NCI-H146 treated with DMSO at 0.1 percent for 48 hours (cell line): ENCODE measurements around the gene COL6A3.

ENCODE experiments used
- DNase-seq: peaks from one replicate; lab custom pipeline; 2025; ENCODE audit not compliant: unreplicated experiment; lab: John Stamatoyannopoulos, UW

COL6A3 gene

GRCh38 chr2:237413777-237414661 lies at the start of gene COL6A3:
TSS of gene COL6A3 (minus strand) at chr2:237414164. CDS start at chr2:237396817, 17,347 bp downstream.
- DNase-seq: no peak

- DNase-seq: no peak
Measured at GRCh38 chr2:237459741-237460174, 45.8 kb upstream of the COL6A3 start.

- DNase-seq: no peak
Measured at GRCh38 chr2:237459226-237459625, 45.3 kb upstream of the COL6A3 start.

GRCh38 chr2:237458519-237458918 lies 44.6 kb upstream of the COL6A3 start:
- DNase-seq: no peak

GRCh38 chr2:237457388-237457941 lies 43.5 kb upstream of the COL6A3 start:
- no peak for DNase-seq

DNA sequence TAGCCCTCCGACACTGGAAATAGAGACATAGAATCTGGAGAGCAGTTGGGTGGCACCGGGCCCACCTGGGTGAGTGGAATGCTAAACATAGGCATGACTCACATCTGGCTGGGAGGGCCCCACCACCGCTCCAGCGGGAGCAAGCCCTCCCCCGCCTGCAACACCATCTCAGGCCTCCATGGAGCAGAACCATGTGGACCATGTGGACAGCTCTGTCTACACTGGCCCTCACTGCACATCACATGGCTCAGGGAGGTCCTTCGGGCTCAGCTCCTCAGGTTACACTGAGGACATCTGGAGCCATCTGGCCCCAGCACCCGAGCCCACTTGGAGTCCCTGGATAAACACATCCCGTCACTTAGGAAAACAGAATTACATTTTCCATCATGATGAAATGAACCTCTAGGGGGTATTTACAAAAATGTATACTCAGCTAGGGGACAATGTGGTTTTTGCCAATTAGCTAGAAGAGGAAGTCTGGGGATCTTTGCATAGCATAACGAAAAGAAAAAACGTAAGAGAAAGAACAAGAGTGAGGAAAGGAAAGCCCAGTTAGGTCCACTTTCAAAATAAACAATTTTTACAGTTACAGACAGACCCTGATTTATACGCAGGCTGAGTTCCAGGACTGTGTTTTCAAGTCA lies 42.4 kb upstream of the COL6A3 start:
- no peak for DNase-seq

GRCh38 chr2:237455764-237456163 lies 41.8 kb upstream of the COL6A3 start:
- DNase-seq: no peak

- DNase-seq: no peak
Measured at GRCh38 chr2:237453671-237454070, 39.7 kb upstream of the COL6A3 start.

DNA sequence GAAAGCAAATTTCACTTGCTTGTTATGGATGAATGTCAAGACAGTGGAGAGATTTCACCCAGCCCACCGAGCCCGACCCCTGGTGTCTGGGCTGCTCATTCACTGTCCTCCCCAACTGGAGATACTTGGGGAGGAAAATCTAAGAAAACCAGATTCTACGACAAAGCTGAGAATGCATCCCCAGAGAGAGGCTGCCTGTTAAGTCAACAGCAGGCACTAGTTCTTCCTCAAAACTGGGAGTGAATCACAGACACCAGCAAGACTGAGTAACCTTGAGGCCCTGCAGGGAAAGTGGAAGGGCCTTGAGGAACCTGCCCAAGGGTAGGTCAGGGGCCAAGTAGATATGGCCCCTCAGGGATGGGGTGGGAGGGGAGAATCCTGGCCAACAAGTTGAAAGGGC lies 38.9 kb upstream of the COL6A3 start:
- DNase-seq: no peak

DNA sequence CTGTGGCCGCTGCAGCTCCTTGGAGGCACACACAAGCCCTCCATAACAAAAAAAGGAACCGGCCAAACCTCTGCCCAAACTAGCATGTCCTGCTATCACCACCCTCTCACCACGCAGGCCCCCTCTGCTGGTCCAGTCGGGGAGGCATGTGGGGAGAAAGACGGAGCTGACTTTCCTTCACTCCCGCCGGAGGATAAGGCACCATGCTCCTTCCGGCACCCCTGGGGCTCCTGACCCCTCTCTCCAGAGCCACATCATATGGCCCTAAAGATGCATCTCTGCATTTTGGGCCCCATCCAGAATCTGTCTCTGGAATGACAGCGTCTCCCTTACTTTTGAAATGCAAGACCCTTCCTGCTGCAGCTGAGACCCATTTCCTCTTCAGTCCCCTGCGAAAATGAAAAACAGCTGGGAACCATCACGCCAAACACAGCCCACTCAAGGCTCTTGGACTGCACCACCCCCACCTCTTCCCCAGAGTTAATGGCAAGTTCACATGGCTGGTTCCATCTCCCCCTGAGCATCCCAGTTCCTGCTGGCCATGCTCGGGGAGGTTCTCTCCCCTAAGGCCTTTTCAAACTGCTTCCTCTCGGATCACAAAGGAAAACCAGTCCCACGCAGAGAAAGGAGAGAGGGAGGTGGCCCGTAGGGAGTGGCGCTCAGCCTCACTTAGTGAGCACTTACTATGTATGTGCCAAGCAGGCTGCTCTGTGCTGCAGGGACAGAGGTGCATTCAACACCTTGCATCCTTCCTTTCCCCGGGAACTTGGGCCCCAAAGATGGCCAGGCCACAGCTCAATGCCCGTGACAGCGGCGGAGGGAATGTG lies 37.9 kb upstream of the COL6A3 start:
- no peak for DNase-seq

- DNase-seq: no peak
Measured at GRCh38 chr2:237450583-237450982, 36.6 kb upstream of the COL6A3 start.

GRCh38 chr2:237450108-237450507 lies 36.1 kb upstream of the COL6A3 start:
- DNase-seq: no peak

- no peak for DNase-seq
Measured at GRCh38 chr2:237449193-237449881, 35.4 kb upstream of the COL6A3 start.

- DNase-seq: no peak
Measured at GRCh38 chr2:237448626-237449025, 34.7 kb upstream of the COL6A3 start.

DNA sequence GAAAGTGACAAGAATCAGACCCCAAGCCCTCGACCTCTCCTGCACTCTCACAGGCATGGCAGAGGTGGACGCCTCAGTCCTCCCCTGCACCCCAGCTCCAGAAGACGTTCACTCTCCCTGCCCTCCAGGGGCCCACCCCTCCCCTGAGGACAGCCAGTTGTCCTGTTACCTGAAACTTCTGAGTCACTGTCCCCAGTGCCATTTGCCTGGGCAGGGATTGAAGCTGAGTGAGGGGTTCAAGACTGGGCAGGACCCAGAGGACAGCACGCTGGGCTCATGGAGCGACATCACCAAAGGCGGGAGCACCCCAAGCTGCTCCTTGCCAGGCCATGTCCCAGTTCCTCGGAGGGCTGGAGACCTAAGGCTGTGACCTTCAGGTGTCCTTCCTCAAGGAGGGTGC lies 34.2 kb upstream of the COL6A3 start:
- DNase-seq: no peak

GRCh38 chr2:237447496-237447895 lies 33.5 kb upstream of the COL6A3 start:
- no peak for DNase-seq

- no peak for DNase-seq
Measured at GRCh38 chr2:237446338-237446665, 32.3 kb upstream of the COL6A3 start.

DNA sequence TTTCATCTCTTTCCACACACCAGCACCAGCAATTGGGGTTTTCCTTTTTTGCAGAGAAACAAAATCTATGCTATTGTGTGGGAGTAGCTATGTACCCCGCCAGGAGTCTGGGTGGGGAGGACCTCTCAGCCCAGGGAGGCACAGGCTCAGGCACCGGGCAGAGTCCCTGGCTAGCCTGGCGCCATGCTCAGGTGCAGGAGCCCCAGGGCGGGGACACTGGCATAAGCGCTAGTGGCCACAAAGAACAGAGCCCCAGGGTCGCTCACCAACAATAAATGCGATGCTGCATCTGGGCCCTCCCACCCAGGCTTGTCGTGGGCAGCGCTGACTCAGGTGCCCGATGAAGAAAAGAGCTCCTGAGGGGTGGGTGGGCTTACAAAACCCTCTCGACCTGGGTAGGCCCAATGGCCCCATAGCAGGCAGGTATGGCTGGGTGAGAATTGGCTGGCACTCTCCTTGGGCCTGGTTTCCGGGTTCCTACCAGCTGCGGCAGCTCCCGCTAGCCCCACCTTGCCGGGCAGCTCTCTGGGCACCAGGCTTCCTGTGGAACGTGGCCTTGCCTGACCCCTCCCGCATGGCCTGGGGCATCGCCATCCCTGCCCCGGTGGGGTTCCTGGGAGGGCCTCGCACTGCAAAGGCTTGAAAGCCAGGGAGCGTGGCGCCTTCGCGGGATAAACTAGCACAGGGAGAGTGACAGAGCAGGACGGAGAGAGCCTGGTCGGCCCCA lies 31.8 kb upstream of the COL6A3 start:
- DNase-seq: no peak

- no peak for DNase-seq
Measured at GRCh38 chr2:237444071-237444470, 30.1 kb upstream of the COL6A3 start.
